ENCODE data around the gene SCN2A.

DNA sequence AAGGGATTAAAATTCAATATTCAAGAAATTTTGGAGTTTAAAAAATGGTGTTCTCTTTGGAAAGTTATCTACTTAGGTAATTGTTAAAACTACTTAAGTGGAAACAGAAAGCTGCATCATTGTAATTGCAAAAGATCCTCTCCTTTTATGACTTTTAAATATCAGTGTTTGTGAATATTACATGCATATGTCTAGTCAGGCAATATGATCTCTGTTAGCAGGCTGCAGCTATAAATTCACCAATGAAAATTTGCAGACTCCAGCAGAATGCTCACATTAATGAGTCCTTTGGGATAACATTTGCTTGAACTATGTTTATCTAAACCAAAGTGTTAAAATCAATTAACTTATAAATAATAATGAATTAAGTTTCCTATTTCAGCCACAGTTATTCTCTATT, 171.1 kb downstream of the SCN2A start:
- no peak for TF ChIP-seq POLR2A (IDR thresholded peaks at IDR 0.05)
- TF ChIP-seq, protein P1, sequence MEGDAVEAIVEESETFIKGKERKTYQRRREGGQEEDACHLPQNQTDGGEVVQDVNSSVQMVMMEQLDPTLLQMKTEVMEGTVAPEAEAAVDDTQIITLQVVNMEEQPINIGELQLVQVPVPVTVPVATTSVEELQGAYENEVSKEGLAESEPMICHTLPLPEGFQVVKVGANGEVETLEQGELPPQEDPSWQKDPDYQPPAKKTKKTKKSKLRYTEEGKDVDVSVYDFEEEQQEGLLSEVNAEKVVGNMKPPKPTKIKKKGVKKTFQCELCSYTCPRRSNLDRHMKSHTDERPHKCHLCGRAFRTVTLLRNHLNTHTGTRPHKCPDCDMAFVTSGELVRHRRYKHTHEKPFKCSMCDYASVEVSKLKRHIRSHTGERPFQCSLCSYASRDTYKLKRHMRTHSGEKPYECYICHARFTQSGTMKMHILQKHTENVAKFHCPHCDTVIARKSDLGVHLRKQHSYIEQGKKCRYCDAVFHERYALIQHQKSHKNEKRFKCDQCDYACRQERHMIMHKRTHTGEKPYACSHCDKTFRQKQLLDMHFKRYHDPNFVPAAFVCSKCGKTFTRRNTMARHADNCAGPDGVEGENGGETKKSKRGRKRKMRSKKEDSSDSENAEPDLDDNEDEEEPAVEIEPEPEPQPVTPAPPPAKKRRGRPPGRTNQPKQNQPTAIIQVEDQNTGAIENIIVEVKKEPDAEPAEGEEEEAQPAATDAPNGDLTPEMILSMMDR (IDR thresholded peaks at IDR 0.05): no peak
